Epithelial cell of esophagus (primary cell): ENCODE data around the gene FNIP1.
"Not testable (repeated sequence)": the region's sequence is repeated elsewhere in the genome, so short reads cannot be mapped to it uniquely, and the experiment has no call there.

Experiments
- DNase-seq: peaks from one replicate; pipeline ENCODE4 v3.0.0; 2010; ENCODE audit warnings: low read depth
- H3K4me3 ChIP-seq: 2 replicates; pipeline ENCODE4 v1.5.1; 2011; ENCODE audit warnings: mild to moderate bottlenecking, low read length, control low read depth
- CTCF ChIP-seq: IDR thresholded peaks from 2 replicates; pipeline ENCODE4 v1.5.1; 2011; ENCODE audit warnings: low read depth, mild to moderate bottlenecking, low read length, control low read depth, inconsistent platforms; ENCODE audit not compliant: insufficient read depth; ENCODE audit errors: missing control alignments

FNIP1 gene

DNA sequence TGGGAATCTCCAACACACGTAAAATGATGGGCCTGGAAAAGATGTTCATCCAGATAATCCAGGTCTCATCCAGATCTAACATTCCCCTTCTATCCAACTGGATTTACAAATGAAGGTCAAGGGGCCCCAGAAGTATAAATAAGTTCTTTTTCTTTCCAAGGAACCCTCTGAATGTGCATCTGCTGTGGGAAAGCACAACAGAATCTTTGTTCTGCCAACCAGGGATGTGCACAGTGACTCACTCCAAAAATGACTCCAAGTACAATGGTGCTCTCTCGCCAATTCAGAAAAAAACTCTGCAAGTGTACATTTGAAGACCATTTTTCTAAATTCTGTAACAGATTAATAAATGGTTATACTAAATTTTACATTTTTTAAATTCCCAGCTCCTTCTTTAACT, 174.2 kb downstream of the FNIP1 start:
- TF ChIP-seq CTCF = no peak
- H3K4me3 ChIP-seq = no peak overlapping the region
- DNase-seq = peak; percentile 16

GRCh38 chr5:131621164-131621563, 175.7 kb downstream of the FNIP1 start:
- DNase-seq, H3K4me3 ChIP-seq: not testable (repeated sequence)

GRCh38 chr5:131619102-131619501, 177.7 kb downstream of the FNIP1 start:
- no peak for DNase-seq
- no peak overlapping the region for H3K4me3 ChIP-seq
- TF ChIP-seq CTCF = no peak

- no peak overlapping the region for H3K4me3 ChIP-seq
- DNase-seq = no peak
- no peak for TF ChIP-seq CTCF
These were observed 179.5 kb downstream of the FNIP1 start for GRCh38 chr5:131617140-131617822.

- H3K4me3 ChIP-seq = no peak overlapping the region
- no peak for DNase-seq
- no peak for TF ChIP-seq CTCF
These were observed 180.9 kb downstream of the FNIP1 start for GRCh38 chr5:131615957-131616356.

DNA sequence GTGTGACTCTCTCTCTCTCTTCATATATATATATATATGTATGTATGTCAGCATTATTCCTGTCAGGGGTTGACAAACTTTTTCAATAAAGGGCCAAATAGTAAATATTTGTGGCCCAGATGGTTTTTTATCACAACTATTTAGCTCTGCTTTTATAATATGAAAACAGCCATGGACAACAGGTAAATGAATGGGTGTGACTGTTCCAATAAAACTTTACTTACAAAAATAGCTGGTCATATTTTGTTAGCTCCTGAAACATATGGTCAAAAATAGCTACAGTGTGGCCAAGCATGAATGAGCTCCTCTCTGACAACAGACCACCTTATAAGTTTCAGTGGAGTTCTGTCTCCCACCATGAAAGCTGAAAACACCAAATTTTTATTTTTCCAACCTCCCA, 183.4 kb downstream of the FNIP1 start:
- TF ChIP-seq CTCF = no peak
- no peak for DNase-seq
- H3K4me3 ChIP-seq = no peak overlapping the region

DNA sequence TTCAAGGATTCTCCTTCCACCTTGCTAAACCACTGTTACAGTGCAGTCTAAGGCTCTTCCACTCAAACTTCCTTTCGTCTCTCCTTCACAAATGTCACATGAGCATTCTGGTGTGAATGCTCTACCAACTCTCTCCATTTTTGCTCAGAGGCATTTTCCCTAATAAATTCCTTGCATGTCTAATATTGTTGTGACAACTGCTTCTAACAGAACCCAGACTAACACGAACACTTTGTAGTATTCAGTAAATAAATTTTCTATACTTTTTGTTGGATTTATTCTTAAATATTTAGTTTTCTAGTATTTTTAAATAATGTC, 185.8 kb downstream of the FNIP1 start:
- no peak for TF ChIP-seq CTCF
- no peak for DNase-seq
- no peak overlapping the region for H3K4me3 ChIP-seq
